Activated CD8-positive, alpha-beta memory T cell treated with anti-CD3 and anti-CD28 coated beads, Interleukin-2, amount 50 U/mL, for 48 hours (primary cell): ENCODE measurements around the gene RTL10.
"Not testable (repeated sequence)": the region's sequence is repeated elsewhere in the genome, so short reads cannot be mapped to it uniquely, and the experiment has no call there.

Source experiments
- DNase-seq: peaks from one replicate; pipeline ENCODE4 v3.0.0-alpha.2; 2020

Gene RTL10

DNA sequence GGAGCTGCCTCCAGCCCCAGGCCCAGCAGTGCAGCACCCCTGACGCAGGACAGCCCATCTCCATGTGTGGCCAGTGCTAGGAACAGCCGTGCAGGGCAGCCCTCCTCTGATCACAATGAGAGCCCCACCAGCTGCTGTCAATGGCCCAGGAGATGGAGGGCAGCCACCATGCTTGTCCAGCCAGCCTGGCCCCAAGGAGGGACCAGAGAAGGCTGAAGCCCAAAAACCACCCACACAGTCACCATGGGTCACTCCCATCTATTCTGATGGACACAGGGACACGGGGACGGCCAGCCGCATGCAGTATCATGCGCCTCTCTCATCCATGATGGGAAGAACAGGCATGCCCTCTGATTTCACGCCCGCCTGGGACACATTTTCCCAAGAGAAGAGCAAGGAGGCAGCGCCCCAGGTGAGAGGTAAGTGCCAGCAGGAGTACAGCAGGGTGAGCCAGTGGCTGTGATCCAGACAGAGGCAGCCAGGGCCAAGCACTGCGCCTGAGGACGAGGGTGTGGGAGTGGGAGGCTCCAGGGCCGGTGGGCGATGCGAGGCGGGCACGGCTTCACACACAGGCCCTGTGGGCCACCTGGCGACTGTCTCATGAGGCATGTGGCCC, 33.6 kb upstream of the RTL10 start:
- no peak for DNase-seq

DNA sequence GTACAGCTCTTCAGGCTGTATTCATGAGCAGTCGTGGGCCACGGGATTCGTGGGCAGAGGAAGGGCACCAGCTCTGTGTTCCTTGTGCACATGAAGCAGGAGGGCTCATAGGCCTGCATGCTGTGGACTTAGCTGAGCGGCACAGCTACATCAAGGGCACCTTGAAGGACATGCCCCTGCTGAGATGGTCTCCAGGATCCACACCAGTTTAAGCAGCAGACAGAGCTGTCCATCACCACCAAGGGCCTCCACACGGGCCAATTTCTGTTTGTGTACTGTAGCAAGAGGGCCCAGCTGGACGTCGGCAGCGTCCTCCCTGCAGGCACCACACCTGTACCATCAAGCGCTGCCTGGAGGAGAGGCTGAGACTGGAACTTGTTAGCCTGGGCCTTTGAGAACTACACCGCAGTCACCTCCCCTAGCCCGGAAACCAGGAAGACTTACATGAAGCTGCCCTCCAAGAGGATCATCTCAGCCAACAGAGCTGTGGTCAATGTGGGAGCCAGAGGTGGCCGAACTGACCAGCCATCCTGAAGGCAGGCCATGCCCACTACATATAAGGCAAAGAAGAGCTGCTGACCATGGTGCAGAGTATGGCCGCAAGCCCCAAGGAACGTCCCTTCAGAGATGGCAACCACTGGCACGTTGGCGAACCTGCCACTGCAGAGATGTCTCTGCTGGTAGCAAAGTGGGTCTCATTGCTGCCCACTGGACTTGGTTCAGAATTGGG, 32.7 kb upstream of the RTL10 start:
- DNase-seq, result no peak

DNA sequence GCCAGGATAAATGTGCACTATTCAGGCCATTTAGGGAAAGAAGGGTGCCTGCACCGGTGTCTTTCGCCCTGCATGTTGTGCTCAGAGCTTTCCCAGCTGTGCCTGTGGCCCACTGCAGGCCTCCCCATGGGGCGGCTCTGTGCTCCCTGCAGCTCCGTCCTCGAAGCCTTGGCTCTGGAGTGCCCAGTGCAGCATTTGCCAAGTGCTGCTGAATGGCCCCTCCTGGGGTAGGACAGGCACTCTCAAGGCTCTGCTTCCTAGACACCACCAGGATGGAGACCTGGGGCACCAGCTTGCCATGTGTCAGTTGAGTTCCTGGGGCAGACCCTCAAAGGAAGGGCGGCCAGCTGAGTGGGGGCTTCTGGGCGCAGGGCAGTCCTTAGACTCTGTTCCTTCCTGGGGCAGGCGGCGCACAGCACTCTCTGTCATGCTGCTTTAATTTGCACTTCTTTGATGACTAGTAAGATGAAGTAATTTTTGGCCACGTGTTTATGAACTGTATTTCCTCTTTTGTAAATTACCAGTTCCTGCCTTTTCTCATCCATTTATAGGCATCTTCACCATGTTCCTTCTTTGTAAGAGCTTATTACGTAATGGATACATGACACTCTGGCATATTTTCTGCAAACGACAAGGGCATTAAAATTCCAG, 32.1 kb upstream of the RTL10 start:
- no peak for DNase-seq

DNA sequence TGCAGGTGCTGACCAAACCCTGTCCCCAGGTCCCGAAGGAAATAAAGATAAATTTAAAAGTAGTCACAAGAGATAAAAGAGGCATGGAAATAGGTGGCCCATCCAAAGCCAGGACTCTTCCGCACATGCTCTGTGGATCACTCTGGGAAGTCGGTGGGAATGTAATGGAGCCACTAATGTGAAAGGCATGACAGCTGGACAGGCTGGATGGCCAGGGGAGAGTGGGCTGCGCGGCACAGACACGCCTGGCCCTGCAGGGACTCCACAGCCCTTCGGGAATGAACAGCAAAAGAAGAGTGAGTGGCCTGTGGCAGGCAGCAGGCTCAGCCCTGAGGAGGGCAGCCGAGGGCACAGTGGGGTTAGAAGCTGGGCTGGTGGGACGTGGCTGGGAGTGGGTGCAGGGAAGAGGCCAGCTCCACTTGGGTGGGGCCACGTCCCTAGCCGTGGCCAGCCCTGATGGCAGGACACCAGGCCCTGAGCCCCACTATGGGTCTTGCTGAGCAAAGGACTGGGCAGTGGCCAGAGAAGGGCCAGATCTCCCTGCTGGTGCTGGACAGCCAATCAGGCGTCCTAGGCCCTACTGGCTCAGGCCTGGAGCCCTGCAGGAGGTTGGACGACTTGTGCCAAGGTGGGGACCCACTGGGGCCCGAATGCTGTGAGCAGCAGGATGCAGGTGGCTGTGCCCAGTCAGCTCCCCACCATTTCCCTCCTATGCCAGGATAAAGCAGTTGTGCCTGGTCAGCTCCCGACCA, 31.3 kb upstream of the RTL10 start:
- DNase-seq, result no peak

DNA sequence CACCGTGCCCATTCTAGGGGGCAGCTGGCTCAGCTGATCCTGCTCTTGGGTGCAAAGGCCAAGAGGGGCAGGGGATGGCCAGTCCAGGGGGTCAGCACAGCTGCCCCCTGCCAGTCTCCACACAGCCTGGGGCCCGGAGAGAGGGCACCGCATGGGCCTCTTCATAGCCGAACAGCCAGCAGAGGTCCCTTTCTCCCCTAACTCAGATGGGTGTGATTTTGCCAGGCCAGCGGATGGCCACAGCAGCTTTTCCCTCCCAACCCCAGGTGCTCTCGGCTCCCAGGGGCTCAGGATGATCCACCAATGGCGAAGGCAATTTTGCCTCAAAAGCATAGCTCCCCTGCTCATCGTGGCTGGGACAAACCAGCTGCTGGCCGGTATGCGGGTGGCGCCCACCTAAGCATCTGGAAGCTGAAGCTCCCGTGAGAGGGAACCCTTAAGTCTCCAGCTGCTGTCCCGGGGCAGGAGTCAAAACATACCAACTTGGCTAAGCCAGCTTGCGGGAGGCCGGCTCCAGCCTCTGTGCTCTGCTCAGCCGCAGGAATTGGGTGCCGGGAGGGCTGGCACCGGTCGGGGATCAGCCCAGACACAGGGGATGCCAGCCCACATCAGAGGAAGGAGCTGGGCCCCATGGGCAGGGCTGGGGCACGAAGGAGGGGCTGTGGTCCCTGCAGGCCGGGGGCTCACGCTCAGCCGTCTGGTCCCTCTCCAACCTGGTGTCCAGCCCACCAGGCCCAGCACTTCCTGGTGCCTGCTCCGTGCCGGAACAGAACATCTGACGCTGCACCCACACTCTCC, 30.5 kb upstream of the RTL10 start:
- DNase-seq, result no peak

DNA sequence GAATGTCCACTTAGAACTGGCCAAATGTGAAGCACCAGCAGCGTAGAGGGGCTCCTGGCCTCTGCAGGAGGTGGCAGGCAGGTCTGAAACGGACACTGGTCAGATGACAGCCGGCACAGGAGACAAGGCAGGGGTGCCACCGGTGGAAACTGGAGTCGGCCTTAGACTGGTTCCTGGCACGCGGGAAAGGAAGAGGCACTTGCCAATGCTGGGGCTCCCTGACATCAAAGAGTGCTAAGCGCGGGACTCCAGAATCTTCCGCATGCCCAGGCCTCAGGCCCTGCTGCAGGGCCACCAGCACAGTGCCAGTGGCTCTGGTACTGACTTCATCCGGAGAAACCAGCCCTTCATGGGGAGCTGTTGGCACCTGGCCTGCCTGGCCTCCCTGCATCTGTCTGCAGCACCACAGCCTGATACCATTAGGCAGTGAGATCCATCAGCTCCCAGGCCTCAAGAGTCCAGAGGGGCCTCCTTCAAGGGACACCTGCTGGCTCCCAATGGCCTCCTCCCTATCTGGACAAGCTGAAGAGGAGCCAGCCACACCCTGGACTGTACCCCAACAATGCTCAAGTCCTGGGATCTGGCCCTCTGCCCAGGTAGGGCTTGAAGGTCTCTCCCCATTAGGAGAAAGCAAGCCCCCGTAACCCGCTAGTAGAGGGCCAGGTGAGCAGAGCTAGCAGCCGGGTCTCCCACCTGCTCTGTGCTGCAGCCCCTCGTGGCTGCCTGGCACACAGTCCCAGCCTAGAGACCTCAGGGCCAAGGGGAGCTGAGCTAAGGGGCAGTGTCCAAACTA, 29.7 kb upstream of the RTL10 start:
- no peak for DNase-seq

DNA sequence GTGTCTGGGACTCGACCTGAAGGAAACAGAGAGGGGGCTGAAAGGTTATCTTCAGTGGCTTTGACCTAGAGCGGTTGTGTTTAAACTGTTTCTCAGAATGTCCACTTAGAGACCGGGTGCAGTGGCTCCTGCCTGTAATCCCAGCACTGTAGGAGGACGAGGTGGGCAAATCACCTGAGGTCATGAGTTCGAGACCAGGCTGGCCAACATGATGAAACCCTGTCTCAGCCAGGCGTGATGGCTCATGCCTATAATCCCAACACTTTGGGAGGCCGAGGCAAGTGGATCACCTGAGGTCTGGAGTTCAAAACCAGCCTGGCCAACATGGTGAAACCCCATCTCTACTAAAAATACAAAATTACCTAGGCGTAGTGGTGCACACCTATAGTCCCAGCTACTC, 28.8 kb upstream of the RTL10 start:
- DNase-seq, result not testable (repeated sequence)

DNA sequence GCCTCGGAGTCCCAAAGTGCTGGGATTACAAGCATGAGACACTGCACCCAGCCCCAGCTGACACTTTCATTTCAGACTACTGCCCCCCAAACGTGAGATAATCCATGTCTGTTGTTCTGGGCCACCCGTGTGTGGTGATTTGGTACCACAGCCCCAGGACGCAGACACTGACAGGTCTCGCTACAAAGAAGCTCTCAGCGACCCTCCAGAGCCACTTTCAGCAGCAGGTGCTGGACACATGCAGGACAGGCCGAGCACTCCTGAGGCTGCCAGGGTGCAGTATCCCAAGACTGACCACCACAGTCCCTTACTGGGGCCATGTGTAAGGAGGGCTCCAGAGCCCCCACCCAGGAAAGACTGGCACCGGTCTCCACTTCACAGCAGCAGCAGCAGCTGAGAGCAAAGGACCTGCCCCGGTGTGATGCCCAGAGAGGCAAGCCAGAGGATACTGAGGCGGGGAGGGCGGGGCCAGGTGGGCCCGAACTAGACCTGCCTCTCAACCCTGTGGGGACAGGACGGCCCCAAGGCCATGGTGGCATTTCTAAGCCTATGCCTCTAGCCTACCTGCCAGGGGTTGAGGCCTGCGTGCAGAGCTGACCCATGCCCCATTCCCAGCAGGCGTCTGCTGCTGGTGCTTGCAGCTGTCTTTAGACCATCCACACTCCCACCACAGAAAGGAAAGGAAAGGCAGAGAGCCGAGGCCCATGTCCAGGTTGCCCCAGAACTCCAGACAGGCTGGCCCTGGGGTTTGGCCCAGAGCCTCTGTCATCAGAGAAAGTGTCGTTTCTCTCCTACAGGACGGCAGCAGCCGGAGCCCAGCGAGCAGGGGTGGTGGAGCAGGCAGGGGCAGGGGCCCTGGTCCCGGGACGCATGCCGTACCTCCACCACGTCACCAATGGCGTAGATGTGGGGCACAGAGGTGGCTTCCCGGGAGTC, 28.0 kb upstream of the RTL10 start:
- peak; percentile 41 for DNase-seq

DNA sequence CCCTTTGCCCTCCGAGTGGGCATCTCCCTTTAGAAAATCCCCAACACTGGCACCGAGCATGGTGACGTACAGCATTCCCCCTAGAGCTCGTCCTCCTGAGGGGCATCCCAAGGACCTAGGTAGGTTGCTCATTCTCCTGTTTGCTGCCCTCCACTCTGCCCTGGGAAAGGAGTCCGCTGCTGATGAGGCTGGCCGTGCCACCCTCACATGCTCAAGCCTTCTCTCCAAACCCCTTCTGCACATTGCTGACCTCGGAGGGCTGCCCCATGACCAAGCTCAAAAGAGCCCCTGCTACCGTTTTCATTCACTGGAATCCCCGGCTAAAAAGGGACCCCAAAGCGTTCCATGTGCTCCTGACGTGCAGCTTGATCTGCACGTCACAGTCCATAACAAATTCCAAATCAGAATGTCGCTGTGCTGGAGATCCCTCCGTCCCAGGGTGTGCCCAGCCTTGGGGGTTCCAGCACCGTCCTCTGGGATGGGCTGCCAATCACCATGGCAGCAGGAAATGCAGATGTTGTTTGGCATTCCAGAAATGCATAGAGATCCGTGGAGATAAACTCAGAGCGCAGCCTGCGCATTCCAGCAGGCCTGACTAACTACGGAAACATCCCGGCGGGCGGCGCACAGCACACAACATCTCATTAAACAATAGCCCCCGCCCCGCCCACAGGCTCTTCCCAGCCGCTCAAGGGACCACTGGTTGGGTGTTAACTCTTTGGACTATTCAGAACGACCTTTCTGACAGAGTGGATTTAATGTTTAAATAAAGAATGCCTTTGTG, 26.3 kb upstream of the RTL10 start:
- peak; percentile 40 for DNase-seq

DNA sequence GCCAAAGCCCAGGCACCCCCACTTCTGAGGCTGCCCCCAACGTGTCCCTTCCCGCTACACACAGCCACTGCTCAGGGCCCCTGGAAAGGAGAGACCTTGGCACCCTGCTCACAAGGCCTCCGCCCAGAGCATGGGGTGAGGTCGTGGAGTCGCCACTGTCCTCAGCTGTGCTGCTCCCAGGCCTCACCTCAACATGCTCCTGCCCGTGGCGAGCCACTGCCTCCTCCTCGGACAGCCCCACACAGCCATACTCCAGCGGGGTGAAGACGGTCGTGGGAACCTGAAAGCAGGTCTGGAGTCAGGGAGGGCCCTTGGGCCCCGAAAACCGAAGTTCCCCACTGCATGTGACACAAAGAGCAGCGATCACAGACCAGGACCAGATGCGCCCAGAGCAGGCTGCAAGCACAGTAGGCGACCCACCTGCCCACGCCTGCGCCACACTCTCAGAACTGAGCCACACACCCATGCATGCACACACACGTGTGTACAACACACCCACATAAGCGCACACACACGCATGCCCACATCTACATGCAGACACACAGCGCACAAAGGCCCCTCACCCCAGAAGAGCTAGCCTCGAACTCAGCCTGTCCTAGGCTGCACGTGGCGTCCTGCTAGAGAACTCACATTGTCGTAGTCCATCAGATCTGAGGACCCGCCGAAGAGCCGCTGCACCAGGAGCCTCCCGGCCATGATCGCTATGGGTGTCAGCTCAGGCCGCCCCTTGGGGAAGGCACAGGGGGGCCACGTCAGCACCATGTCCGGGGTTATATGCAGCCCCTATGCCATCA, 25.5 kb upstream of the RTL10 start:
- peak; percentile 46 for DNase-seq

DNA sequence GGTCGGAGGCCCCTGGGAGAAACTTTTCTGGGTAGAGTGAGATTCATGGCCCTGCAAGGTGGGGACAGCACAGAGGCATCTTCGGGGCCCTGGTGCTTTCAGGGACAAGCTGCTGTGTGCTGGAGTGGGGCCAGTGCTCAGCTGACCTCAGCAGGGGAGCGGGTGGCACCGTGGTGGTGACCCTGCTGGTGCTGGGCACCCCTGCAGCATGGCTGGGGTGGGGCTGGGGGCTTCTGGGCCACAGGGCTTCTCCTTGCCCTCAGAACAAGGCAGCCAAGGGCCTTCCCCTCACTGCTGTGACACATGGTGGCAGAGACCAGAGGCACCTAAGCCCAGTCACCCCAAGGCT, 24.9 kb upstream of the RTL10 start:
- no peak for DNase-seq

DNA sequence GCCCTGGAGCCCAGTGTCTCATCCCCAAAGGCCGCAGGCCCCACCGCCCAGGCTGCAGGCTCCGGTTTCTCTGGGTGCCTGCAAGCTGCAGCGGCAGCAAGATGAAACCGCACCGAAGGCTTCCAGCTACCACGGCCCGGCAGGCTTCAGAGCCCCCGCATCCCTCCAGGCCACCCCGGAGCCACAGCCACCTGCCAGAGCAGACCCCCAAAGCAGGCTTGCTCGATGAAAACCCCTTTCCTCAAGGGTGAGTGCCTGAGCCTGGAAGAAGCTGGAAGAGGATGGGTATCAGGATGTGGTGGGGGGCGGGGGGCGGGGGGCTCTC, 24.5 kb upstream of the RTL10 start:
- DNase-seq, result peak; percentile 37

DNA sequence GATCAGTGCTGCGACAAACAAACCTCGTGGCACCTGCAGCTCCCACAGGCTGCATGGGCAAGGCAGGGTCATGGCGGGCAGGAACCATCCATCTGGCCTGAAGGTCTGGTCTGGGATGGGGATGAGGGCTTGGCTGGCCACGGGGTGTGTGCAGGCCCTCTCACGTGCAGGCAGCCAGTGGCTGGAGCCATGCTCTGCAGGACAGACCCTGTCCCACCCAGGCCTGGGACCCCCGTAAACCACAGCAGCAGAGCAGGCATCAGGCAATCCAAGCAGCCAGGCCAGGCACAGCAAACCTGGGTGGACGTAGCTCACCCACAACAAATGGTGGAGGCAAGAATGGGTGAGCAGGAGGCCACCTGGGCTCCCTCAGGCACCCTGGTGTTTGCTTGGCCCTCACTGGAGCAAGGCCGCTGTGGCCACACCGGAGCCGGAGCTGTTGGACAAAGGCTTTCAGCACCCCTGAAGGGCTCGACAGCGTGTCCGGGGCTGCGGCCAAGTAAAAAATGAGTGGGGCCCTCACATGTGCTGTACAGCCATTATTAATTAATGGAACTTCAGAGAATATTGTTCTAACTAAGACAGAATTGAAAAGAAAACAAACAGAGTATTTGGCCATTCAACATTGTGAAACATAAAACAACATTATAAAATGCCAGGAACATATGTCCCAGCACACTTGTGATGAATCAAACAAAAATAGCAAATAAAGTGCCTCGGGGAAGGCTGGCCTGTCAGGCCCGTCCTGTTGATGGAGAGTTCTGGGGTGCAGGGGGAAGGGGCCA, 24.0 kb upstream of the RTL10 start:
- peak; percentile 43 for DNase-seq

DNA sequence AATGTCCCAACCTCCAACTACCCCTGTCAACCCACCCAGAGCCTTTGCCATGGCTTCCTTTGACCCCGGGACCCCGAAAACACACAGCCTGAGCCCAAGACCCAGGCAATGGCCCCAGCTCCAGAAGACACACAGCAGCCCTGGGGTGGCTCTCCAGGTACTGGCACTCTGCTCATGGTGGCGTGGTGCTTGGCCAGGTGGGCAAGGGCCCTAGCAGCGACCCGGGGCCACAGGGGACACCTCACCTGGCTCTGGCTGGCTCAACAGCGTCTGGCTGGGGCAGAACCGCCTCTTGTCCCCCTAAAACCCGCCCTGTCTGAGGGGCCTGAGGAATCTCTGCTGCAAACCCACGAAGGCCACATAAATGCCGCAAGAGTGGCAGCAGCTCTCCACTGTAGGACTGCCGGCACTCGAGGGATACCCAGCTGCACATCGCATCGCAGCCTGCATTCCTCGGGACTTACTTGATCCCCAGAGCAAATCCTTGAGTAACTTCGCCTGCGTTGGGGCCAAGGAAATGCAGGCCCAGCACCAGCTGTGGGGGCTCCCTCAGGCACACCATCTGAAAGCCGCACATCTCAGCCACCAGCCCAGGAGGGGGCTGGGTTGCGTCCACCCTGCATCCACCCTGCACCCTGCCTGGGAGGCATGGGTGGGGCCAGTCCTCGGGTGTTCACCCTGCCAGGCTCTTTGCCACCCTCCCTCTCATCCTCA, 23.1 kb upstream of the RTL10 start:
- DNase-seq, result peak; percentile 33

DNA sequence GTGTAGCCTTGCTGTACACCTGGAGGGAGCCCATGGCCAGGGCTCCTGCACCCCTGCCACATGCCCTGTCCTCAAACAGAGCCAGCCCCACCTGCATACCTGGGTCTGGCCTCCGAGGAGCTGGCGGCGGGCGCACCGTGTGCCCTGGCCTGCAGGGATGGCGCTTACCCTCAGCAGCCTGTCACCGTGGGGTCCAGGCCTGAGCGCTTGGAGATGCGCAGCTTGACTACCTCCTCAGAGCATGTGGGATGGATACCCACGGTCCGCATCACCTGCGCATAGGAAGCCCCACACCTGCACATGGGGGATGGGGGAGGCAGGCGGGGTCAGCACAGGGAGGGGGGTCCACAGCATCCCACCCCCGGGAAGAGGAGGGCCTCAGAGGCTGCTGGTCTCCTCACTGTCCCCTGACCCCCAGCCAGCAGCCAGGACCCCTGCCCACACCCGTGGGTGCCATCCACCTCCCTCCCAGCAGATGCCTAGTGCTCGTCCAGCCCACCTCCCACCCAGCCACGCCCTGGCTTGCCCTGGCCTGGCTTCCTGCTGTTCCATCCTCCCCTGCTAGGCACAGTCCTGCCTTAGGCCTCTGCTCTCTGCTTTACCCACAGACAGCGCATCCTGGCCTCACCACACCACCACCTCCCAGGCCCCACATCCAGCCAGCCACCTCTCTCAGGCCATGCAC, 22.4 kb upstream of the RTL10 start:
- DNase-seq, result no peak

DNA sequence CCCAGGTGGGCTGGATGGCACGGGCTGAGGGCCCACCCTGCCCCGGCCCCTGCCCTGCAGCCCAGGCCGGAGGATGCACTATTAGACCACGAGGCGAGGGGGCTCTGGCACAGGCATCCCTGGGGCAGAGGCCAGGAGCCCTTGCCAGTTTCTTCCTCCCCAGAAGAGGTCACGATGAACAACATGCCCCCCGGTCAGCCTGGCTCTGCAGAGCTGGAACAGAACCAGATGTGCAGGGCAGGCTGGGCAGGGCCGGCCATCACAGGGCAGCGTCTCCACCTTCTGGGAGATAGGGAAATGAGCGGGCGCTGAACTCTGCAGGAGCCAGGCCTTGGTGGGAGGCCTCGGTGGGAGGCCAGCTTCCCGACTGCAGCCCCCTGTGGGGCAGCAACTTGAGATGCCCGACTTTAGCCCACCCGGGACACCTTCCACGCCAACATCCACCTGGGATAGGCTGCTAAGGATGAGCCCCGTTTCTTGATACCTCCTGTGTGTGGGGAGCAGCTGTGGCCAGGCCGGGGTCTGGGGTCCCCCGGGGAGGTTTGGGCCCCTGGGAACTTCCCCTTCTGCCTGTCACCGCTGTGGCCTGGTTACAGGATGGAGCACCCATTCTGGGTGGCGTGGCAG, 21.8 kb upstream of the RTL10 start:
- DNase-seq, result no peak
